ENCODE data around the gene NHLH1. TPM values are rescaled to one million over a fixed set of nuclear protein-coding genes. Genes with fewer than 3 reads are reported as not detected.

Gene NHLH1
- total and polyA plus RNA-seq, 2 of the 4 experiments (the other 2 are of a cell fraction), result 0.14 TPM; not detected in 1

DNA sequence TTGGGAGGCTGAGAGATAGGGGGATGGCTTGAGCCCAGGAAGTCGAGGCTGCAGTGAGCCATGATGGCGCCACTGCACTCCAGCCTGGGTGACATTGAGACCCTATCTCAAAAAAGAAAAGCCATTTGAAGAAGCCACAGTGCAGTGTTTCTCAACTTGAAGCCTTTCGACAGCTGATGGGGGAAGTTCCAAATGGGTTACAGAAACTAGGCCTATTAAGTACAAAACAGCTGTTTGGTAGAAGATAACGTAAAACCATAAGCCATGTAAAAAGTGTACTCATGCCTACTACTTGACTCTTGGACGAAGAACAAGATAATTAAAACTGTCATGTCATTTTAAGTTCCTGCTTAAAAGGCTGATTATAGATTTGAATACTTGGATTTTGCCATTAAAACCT lies 40.5 kb upstream of the NHLH1 start:
- Histone ChIP-seq H3K14ac (replicated peaks; ENCODE audit: low read depth, low read length) (no peak overlapping the region), H3K56ac (ENCODE audit: extremely low read depth, insufficient read depth, low read length) (no peak overlapping the region), H3K4me3 (ENCODE audit: insufficient read depth, low read depth, low read length) (no peak overlapping the region), H2BK120ac (ENCODE audit: low read depth, low read length) (no peak overlapping the region), H3K18ac (ENCODE audit: low read depth, low read length) (no peak overlapping the region), H2AFZ (replicated peaks; ENCODE audit: low read length, poor library complexity) (no peak overlapping the region), H2AK5ac (ENCODE audit: low read depth, low read length) (no peak overlapping the region), H3K27me3 (ENCODE audit: control insufficient read depth, insufficient read depth, low read length) (no peaks in the 10 kb centered on the region), H3K4ac (ENCODE audit: low read depth, low read length) (no peak overlapping the region), H4K5ac (ENCODE audit: low read depth, low read length) (no peak overlapping the region), H2BK15ac (ENCODE audit: low read depth, low read length) (no peak overlapping the region), H3K79me1 (ENCODE audit: low read depth in 1 of 2, low read length in 2 of 2) (peaks cover 9 to 35% of the 10 kb centered on the region in 2 experiments), H3K9ac (ENCODE audit: low read depth, low read length) (no peak overlapping the region), H2BK20ac (ENCODE audit: low read depth, low read length) (no peak overlapping the region), H2BK5ac (ENCODE audit: low read depth, low read length, poor library complexity, severe bottlenecking) (no peak overlapping the region), H3K9me3 (ENCODE audit: control insufficient read depth, insufficient read depth, low read length) (no peaks in the 10 kb centered on the region), H3K27ac (ENCODE audit: insufficient read depth, low read length) (no peak overlapping the region), H3K9me1 (ENCODE audit: insufficient read depth, low read length) (no peaks in the 10 kb centered on the region; the same call in 1 of the 2 replicates), H4K8ac (ENCODE audit: low read depth in 2 of 2, low read length in 2 of 2) (no peak overlapping the region), H3K4me1 (ENCODE audit: control insufficient read depth, insufficient read depth, low read length) (no peaks in the 10 kb centered on the region), H3K36me3 (ENCODE audit: control insufficient read depth, insufficient read depth, low read length) (peaks cover 52% of the 10 kb centered on the region), H3K4me2 (ENCODE audit: low read depth, low read length) (no peak overlapping the region), H3K23ac (ENCODE audit: low read depth, low read length) (no peak overlapping the region), H2AK9ac (replicated peaks; ENCODE audit: low read depth, low read length, poor library complexity) (no peak overlapping the region), H4K20me1 (ENCODE audit: insufficient read depth, low read length) (peaks cover 28% of the 10 kb centered on the region), H4K91ac (ENCODE audit: insufficient read depth, low read depth, low read length) (no peak overlapping the region)
- CTCF ChIA-PET, result no interaction called here
- BruUV-seq (replicated peaks), result no TSS peak
- TF ChIP-seq MAFK (IDR thresholded peaks at IDR 0.05; ENCODE audit: low read depth, low read length), result no peak
- no peak for TF ChIP-seq FOS (IDR thresholded peaks at IDR 0.05; ENCODE audit: low read depth, low read length)
- no peak for TF ChIP-seq MXI1 (IDR thresholded peaks at IDR 0.05; ENCODE audit: borderline replicate concordance, low read depth, low read length)
- TF ChIP-seq MAZ (IDR thresholded peaks at IDR 0.05; ENCODE audit: borderline replicate concordance, low read depth, low read length), result no peak
- no peak for TF ChIP-seq CHD1 (IDR thresholded peaks at IDR 0.05; ENCODE audit: low read depth, low read length)
- 100% methylated on average over 1 of the region's 5 CpGs; no CpG with 5 or more reads in 1 of the 2 experiments for WGBS, 2 experiments (ENCODE audit: extremely low coverage in 2 of 2, insufficient read length in 1 of 2)
- no peak for ATAC-seq (ENCODE audit: low read depth)
- DNase-seq, result no peak
- dilution Hi-C loops (cut with HindIII; ENCODE audit: low sequenced_read_pairs, unreplicated experiment), result no loop called here
- POLR2A ChIA-PET (ENCODE audit: unreplicated experiment), result no interaction called here
- in situ Hi-C loops (cut with MboI; ENCODE audit: low sequenced_read_pairs), result no loop called here
- intact Hi-C loops (cut with micrococcal nuclease), result no loop called here
